Measurements from ENCODE around the gene OTUD7B.

- TF ChIP-seq CTCF (IDR thresholded peaks at IDR 0.05) (no peak), POLR2A (IDR thresholded peaks at IDR 0.05) (no peak)
These were observed 40.5 kb upstream of the OTUD7B start for GRCh38 chr1:150051089-150051373.
